OCI-LY1 (cell line): Measurements from ENCODE around the gene MARCHF10.
"Not testable (repeated sequence)": the region's sequence is repeated elsewhere in the genome, so short reads cannot be mapped to it uniquely, and the experiment has no call there.

Experiments
- H2AFZ ChIP-seq: fragments of 200-600 bp; sonication (generic), shearing (Covaris generic); 2 replicates; pipeline ENCODE4 v1.6.0; 2014; ENCODE audit warnings: antibody characterized with exemption, mild to moderate bottlenecking, low read length
- H3F3A ChIP-seq: fragments of 200-600 bp; sonication (generic), shearing (Covaris generic); 2 replicates; pipeline ENCODE4 v1.6.0; 2014; ENCODE audit warnings: mild to moderate bottlenecking, antibody characterized with exemption, low read length, moderate library complexity; ENCODE audit not compliant: insufficient read depth
- H3K27ac ChIP-seq: fragments of 200-600 bp; sonication (generic); 2 replicates; pipeline ENCODE4 v1.5.1; 2014; ENCODE audit warnings: low read length, mixed run types, mild to moderate bottlenecking, low read depth; ENCODE audit not compliant: poor library complexity, severe bottlenecking
- H3K27me3 ChIP-seq: fragments of 200-600 bp; sonication (generic); 2 replicates; pipeline ENCODE4 v1.6.0; 2014; ENCODE audit warnings: antibody characterized with exemption, mild to moderate bottlenecking, low read length, moderate library complexity; ENCODE audit not compliant: insufficient read depth
- H3K36me3 ChIP-seq: fragments of 200-600 bp; sonication (generic); 2 replicates; pipeline ENCODE4 v1.6.1; 2014; ENCODE audit warnings: mild to moderate bottlenecking, antibody characterized with exemption, low read length, moderate library complexity, mixed read lengths; ENCODE audit not compliant: insufficient read depth
- H3K4me1 ChIP-seq: fragments of 200-600 bp; sonication (generic); 2 replicates; pipeline ENCODE4 v1.5.1; 2014; ENCODE audit warnings: mild to moderate bottlenecking, low read length, moderate library complexity; ENCODE audit not compliant: insufficient read depth, severe bottlenecking
- H3K4me2 ChIP-seq: fragments of 200-600 bp; sonication (generic), shearing (Covaris generic); 2 replicates; pipeline ENCODE4 v1.6.1; 2014; ENCODE audit warnings: low read length
- H3K4me3 ChIP-seq: fragments of 200-600 bp; sonication (generic); 2 replicates; pipeline ENCODE4 v1.5.1; 2014; ENCODE audit warnings: low read length, low read depth, mild to moderate bottlenecking, mixed read lengths; ENCODE audit not compliant: poor library complexity, severe bottlenecking
- H3K79me2 ChIP-seq: fragments of 200-600 bp; shearing (Covaris generic); 2 replicates; pipeline ENCODE4 v1.6.1; 2016; ENCODE audit warnings: mixed run types, low read length, mixed read lengths; ENCODE audit not compliant: insufficient read depth
- H3K9ac ChIP-seq: fragments of 200-600 bp; sonication (generic), shearing (Covaris generic); 2 replicates; pipeline ENCODE4 v1.6.1; 2014; ENCODE audit warnings: mild to moderate bottlenecking, low read length, mixed read lengths
- H3K9me2 ChIP-seq: fragments of 200-600 bp; sonication (generic), shearing (Covaris generic); 2 replicates; pipeline ENCODE4 v1.6.1; 2014; ENCODE audit warnings: low read depth, mild to moderate bottlenecking, low read length, mixed read lengths
- H3K9me3 ChIP-seq: fragments of 200-600 bp; shearing (Covaris generic); 2 replicates; pipeline ENCODE4 v1.6.1; 2014; ENCODE audit warnings: low read length, mixed read lengths
- H4K20me1 ChIP-seq: fragments of 200-600 bp; sonication (generic), shearing (Covaris generic); 2 replicates; pipeline ENCODE4 v1.6.0; 2016; ENCODE audit warnings: mild to moderate bottlenecking, low read length; ENCODE audit not compliant: insufficient read depth
- EZH2 ChIP-seq: fragments of 200-600 bp; sonication (generic), shearing (Covaris generic); IDR thresholded peaks from 2 replicates; pipeline ENCODE4 v1.8.0; 2017; ENCODE audit warnings: borderline replicate concordance, mixed run types, mild to moderate bottlenecking, antibody characterized with exemption, low read length, moderate library complexity, mixed read lengths
- TF ChIP-seq, protein P1 (sequence below): fragments of 200-600 bp; sonication (generic), shearing (Covaris generic); IDR thresholded peaks from 2 replicates; pipeline ENCODE4 v1.5.1; 2017; ENCODE audit warnings: mild to moderate bottlenecking, antibody characterized with exemption, low read length, moderate library complexity, mixed read lengths

MARCHF10 gene

DNA sequence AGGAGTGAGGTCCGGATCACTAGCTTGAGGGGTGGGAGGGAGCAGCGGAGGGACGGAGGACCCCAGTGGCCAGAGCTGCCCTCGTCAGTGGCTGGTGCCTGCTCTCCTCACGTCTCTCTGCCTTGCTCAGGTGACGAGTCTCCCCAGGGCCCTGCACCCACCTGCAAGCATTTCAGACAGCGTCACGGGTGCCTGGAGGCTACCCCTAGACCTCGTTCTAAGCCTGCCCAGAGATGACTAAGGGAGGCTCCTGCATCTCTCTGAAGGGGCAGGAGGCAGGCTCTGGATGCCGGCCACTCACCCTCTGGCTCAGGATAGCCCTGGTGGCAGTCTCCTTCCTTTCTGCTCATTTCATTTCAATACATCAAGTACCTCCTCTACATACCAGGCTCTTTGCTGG, 111.9 kb downstream of the MARCHF10 start:
- Histone ChIP-seq H2AFZ (no peak overlapping the region), H3K9me3 (no peaks in the 10 kb centered on the region), H3K36me3 (no peaks in the 10 kb centered on the region), H3K4me3 (no peak overlapping the region), H4K20me1 (no peaks in the 10 kb centered on the region), H3K4me1 (no peaks in the 10 kb centered on the region), H3K9ac (no peak overlapping the region), H3K27ac (no peak overlapping the region), H3K79me2 (no peaks in the 10 kb centered on the region), H3K9me2 (no peaks in the 10 kb centered on the region), H3K27me3 (no peaks in the 10 kb centered on the region), H3K4me2 (no peak overlapping the region), H3F3A (no peaks in the 10 kb centered on the region)
- TF ChIP-seq, protein P1, sequence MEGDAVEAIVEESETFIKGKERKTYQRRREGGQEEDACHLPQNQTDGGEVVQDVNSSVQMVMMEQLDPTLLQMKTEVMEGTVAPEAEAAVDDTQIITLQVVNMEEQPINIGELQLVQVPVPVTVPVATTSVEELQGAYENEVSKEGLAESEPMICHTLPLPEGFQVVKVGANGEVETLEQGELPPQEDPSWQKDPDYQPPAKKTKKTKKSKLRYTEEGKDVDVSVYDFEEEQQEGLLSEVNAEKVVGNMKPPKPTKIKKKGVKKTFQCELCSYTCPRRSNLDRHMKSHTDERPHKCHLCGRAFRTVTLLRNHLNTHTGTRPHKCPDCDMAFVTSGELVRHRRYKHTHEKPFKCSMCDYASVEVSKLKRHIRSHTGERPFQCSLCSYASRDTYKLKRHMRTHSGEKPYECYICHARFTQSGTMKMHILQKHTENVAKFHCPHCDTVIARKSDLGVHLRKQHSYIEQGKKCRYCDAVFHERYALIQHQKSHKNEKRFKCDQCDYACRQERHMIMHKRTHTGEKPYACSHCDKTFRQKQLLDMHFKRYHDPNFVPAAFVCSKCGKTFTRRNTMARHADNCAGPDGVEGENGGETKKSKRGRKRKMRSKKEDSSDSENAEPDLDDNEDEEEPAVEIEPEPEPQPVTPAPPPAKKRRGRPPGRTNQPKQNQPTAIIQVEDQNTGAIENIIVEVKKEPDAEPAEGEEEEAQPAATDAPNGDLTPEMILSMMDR = no peak
- no peak for TF ChIP-seq EZH2

GRCh38 chr17:62695093-62695738, 112.9 kb downstream of the MARCHF10 start:
- not testable (repeated sequence) for H3K4me2 ChIP-seq, H3K4me1 ChIP-seq, H3K36me3 ChIP-seq, H3K9me3 ChIP-seq, H3K27ac ChIP-seq, H3K4me3 ChIP-seq, H2AFZ ChIP-seq, H3K79me2 ChIP-seq, H3K9me2 ChIP-seq, H4K20me1 ChIP-seq, H3K9ac ChIP-seq, H3K27me3 ChIP-seq, H3F3A ChIP-seq

GRCh38 chr17:62693616-62694409, 114.3 kb downstream of the MARCHF10 start:
- no peak overlapping the region for H3K4me2 ChIP-seq
- TF ChIP-seq EZH2 = no peak
- TF ChIP-seq, protein P1 = no peak
- no peaks in the 10 kb centered on the region for H3K27me3 ChIP-seq
- no peaks in the 10 kb centered on the region for H3K36me3 ChIP-seq
- no peak overlapping the region for H2AFZ ChIP-seq
- no peaks in the 10 kb centered on the region for H3F3A ChIP-seq
- H3K4me1 ChIP-seq = no peaks in the 10 kb centered on the region
- no peaks in the 10 kb centered on the region for H3K9me2 ChIP-seq
- no peak overlapping the region for H3K4me3 ChIP-seq
- no peaks in the 10 kb centered on the region for H4K20me1 ChIP-seq
- no peaks in the 10 kb centered on the region for H3K79me2 ChIP-seq
- no peak overlapping the region for H3K27ac ChIP-seq
- no peaks in the 10 kb centered on the region for H3K9me3 ChIP-seq
- no peak overlapping the region for H3K9ac ChIP-seq
